SHP77 treated with DMSO at 0.1 percent for 48 hours (cell line): ENCODE results near the gene TTLL3.

Experiments used
- DNase-seq: peaks from one replicate; lab custom pipeline; 2025; lab: John Stamatoyannopoulos, UW

Gene TTLL3

GRCh38 chr3:9780910-9781309 lies 29.2 kb upstream of the TTLL3 start:
- no peak for DNase-seq

DNA sequence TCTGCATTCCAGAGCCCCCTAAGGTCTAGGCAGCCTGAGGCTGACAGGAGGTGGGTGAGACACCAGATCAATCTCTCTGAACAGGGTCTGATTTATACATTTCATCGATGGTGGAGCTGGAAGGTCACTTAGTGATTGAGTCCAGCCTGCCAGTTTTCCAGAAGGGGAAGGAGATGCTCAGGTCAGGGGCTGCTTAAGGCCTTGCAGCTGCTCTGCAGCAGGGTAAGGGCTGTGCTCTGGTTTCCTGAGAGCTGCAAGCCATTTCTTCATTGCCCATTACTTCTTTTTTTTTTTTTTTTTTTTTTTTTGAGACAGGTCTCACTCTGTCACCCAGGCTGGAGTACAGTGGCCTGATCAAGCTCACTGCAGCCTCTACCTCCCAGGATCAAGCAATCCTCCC lies 28.5 kb upstream of the TTLL3 start:
- no peak for DNase-seq

GRCh38 chr3:9781978-9782603 lies 28.0 kb upstream of the TTLL3 start:
- DNase-seq: no peak

GRCh38 chr3:9782770-9783169 lies 27.3 kb upstream of the TTLL3 start:
- no peak for DNase-seq

DNA sequence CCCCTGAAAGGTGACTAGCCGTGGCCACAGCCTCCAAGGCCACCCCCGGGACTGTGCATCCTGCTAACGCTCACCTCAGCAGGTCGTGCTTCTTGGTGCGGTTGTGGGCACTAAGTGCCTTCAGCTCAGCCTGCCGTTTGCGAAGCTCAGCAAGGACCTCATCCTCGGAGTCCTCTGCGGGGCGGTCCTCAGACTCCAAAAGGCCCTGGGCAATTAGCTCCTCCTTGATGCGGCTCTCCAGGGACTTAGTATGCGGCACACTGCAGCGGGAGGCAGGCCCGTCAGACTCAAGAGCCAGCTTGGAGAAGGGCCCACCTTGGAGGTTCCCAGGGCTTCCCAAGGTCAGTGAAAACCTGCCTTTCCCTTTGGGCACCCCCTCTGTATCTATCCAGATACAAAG lies 26.1 kb upstream of the TTLL3 start:
- DNase-seq: no peak

GRCh38 chr3:9784965-9785364 lies 25.1 kb upstream of the TTLL3 start:
- no peak for DNase-seq

DNA sequence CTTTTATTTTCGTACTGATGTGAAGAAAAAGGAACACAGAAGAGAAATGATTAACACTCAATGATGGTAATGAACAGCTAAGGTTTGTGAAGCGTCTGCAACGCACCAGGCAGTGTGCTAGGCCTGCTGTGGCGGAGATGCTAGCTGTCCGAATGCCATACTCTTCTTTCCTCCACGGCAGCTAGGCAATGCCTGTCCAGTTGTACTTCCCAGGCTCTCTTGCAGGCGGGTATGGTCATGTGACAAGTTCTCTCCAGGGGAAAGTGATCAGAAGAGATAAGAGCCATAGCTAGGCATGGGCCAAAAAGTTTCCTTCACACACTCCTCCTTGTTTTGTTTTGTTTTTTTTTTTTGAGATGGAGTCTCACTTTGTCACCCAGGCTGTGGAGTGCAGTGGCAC lies 24.5 kb upstream of the TTLL3 start:
- DNase-seq: no peak

DNA sequence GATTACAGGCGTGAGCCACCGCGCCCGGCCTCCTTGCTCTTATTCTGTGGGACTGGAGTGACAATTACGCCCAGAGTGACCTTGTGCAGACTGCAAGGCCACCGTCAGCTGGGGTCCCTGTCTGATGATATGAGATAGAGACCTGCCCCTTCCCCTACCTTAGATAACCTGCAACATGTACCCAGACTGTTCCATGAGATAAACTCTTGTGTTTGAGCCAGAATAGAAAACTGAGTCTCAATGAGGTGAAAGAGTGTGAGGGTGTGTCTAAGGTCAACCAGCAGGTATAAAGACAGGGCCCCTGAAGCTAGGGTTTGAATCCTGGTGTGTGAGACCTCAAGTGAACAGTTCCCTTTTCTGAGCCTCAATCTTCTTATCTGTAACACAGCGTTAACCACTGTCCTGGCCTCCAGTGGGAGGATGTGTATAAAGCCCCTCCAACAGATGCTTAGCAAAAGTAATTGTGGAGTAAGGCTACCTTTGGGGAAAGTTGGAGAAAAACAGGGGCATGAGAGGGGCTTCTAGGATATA lies 23.8 kb upstream of the TTLL3 start:
- no peak for DNase-seq

DNA sequence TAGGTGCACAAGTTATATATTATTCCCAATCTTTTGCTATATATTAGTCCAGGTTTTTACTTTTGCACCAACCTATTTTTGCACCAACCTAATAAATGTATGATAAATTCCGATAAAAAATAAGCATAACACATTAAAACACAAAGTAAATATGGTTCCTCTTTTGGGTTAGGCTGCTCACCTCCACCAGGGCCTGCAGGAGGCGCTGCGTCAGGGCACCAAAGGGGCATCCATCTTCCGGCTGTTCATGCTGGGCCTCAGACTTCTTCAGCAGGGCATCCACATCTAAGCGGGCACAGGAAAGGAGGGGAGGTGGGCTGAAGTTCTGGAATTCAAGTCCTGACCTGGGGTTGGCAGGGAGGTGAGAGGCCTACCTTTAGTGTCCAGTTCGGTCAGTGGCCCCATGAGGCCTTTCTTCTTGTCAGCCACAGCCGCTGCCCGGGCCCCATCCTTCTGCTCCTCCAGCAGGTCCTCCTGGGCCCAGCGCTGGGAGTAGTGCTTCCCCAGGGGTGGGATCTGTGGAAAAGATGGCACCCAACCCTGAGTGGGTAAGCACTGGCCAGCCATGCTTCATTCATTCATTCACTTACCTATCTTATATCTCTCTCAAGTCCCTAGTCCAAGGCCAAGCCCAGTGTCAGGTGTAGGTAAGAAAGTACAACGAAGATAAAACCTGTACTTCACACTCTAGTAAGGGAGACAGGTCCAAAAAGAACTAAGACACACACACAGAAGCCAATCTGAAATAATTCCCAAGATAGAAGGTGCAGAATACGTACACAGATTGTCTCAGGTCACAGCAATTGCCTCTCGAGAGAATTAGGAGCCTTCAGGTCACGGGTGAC lies 23.0 kb upstream of the TTLL3 start:
- DNase-seq: no peak

- no peak for DNase-seq
These were observed 22.3 kb upstream of the TTLL3 start for GRCh38 chr3:9787714-9788113.

GRCh38 chr3:9791127-9791526 lies 18.9 kb upstream of the TTLL3 start:
- DNase-seq: no peak

GRCh38 chr3:9791790-9792404 lies 18.2 kb upstream of the TTLL3 start:
- DNase-seq: no peak

DNA sequence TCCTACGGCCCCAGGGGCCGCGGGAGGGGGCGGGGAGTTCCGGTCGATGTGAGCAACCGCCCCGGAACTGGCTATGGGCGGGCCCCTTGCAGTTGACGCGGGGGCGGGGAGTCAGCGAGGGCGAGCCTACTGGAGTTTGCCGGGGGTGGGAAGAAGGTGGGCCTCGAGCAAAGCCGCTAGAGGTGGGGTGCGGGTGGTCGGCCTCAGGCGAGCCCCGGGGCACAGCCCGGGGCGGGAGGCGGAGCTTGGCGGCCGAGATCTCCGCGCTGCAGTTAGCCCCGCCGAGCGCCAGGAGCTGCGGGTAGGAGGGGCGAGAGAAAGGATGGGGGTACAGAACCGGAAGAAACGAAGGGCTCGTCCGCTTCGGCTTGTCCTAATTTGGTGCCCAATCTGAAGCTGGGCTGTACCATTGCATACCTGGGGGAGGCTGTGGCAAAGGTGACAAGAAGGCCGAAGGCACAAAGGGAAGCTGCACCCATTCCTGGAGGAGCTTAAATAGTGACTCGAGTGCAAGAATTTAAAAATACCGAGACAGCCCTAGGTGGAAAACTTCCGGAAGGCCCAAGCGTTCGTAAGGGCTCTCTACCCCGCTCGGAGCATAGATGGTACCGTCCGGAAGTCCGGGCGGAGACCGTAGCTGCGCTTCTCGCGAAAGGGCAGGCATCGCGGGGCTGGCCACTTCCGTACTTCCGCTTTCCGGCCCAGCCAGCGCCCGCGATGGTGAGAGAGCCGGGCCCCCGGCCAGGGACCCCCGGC lies 17.5 kb upstream of the TTLL3 start, which contains the start of the genes ARPC4 and TADA3:
ARPC4 (plus strand) TSS at position 678 of the 756 bp plus-strand sequence; CDS start at position 718, 40 bp downstream.
TADA3 (minus strand) TSS at position 69 of the 756 bp plus-strand sequence. CDS start 1,007 bp downstream, outside the sequence.
- peak; percentile 94 for DNase-seq

- DNase-seq: no peak
These were observed 16.8 kb upstream of the TTLL3 start for GRCh38 chr3:9793161-9793781.

DNA sequence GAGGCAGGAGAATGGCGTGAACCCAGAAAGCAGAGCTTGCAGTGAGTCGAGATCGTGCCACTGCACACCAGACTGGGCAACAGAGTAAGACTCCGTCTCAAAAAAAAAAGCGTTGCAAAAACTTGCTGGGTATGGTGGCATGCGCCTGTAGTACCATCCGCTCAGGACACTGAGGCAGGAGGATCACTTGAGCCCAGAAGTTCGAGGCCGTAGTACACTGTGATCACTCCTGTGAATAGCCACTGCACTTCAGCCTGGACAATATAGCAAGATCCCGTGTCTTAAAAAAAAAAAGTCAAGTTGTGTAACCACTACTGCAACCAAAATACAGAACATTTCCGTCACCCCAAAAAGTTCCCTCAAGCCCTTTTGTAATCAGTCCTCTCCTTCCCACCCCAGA lies 15.7 kb upstream of the TTLL3 start:
- no peak for DNase-seq

GRCh38 chr3:9795207-9795606 lies 14.9 kb upstream of the TTLL3 start:
- no peak for DNase-seq

DNA sequence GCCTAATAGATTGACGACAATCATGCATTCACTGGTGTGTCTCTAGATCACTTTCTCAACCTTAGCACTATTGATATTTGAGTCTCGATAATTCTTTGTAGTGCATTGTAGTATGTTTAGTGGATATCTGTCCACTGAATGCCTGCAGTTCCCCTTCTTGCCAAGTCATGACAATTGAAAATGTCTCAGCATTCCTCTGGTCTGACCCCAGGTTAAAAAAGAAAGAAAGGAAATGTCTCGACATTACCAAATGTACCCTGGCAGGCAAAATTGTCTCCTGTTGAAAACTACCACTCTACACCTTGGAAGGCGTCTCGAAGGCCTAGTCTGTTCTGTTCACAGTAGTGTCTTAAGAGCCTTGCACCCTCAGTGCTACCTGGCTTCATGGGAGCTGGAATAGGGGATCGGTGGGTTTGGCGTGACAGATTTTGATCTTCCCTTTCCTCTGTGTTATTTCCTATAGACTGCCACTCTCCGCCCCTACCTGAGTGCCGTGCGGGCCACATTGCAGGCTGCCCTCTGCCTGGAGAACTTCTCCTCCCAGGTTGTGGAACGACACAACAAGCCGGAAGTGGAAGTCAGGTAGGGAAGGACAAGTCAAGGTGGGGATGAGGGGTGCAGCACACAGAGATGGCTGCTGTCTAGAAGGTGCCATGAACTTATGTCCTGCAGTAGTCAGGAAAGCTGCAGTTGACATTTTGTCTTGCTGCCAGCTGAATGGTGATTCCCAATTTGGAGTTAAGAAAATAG lies 12.7 kb upstream of the TTLL3 start:
- DNase-seq: no peak

DNA sequence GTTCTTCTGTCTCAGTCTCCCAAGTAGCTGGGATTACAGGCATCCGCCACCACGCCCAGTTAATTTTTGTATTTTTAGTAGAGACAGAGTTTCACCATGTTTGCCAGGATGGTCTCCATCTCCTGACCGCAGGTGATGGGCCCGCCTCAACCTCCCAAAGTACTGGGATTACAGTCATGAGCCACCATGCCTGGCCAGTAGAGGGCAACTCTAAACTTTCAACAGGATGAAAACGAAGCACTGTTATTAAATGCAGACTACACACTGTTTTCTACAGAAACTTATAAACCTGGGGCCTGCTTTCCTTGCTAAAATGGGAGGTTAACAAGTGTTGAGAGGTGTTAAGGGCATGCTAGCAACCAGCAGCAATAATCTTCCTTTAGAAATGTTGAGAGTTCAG lies 9.5 kb upstream of the TTLL3 start:
- no peak for DNase-seq

- no peak for DNase-seq
These were observed 6.6 kb upstream of the TTLL3 start for GRCh38 chr3:9803494-9803893.

DNA sequence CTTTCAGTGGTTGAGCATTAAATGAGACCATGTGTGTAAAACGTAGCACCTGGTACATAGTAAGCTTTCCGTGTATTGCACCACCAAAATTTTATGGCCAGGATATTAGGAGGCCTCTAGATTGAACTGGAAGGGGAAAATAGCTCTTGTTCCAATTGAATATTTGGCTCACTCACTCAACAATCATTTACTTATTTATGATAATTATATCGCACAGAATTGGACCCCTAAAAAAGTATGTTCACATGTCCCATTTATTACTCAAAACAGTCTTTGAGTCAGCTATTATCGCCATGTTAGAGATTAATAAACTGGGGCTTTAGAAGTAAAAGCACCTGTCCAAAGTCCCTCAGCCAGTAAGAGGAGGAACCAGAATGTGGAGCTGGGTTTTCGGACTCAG lies 5.1 kb upstream of the TTLL3 start:
- no peak for DNase-seq

DNA sequence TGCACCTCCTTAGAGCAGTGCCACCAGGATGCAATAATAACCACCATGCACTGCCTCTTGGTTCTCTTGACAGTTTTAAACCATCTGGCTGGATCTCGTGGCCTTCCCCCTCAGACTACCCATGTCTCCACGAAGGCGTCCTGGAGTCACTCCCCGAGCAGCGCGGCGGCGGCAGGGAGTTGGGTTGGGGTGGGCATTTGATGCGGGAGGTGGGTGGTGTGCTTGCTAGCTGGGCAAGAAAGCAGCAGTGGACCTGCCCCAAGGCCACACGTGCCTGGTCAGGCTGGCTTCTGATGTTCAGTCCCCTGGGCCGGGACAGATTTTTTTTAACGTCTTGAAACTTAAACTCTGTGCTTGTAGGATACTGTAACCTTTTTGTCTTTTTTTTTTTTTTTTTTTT lies 3.9 kb upstream of the TTLL3 start:
- no peak for DNase-seq
